GM18526 (cell line): ENCODE measurements around the gene KRTAP9-3.
"Not testable (repeated sequence)": the region's sequence is repeated elsewhere in the genome, so short reads cannot be mapped to it uniquely, and the experiment has no call there.

Experiments used
- POLR2A ChIP-seq: IDR thresholded peaks from 3 replicates; pipeline ENCODE4 v1.6.1; 2011; ENCODE audit not compliant: insufficient read length; ENCODE audit errors: extremely low read depth

Gene KRTAP9-3

GRCh38 chr17:41230094-41230493 is 2.2 kb upstream of the KRTAP9-3 start:
- no peak for TF ChIP-seq POLR2A

- no peak for TF ChIP-seq POLR2A
These were observed 518 bp upstream of the KRTAP9-3 start for GRCh38 chr17:41231731-41232130.

GRCh38 chr17:41237949-41238437 is 5.7 kb downstream of the KRTAP9-3 start, which contains the start of gene KRTAP9-8:
Gene KRTAP9-8, plus strand, starts transcription at chr17:41237999. Its CDS starts 53 bp downstream, at chr17:41238052.
- TF ChIP-seq POLR2A = not testable (repeated sequence)

- not testable (repeated sequence) for TF ChIP-seq POLR2A
These were observed 17.5 kb downstream of the KRTAP9-3 start, which contains the start of gene KRTAP9-4 for GRCh38 chr17:41249637-41250240. Gene KRTAP9-4, plus strand, starts transcription at chr17:41249687. Its CDS starts 34 bp downstream, at chr17:41249721.

- no peak for TF ChIP-seq POLR2A
These were observed 19.0 kb downstream of the KRTAP9-3 start for GRCh38 chr17:41251261-41251660.

- TF ChIP-seq POLR2A = no peak
These were observed 22.6 kb downstream of the KRTAP9-3 start for GRCh38 chr17:41254861-41255260.

GRCh38 chr17:41255381-41256290 is 23.4 kb downstream of the KRTAP9-3 start, which contains the start of gene KRTAP9-9:
Gene KRTAP9-9, plus strand, starts transcription at chr17:41255384.
- TF ChIP-seq POLR2A = not testable (repeated sequence)

GRCh38 chr17:41256291-41256685 is 24.0 kb downstream of the KRTAP9-3 start:
- TF ChIP-seq POLR2A = no peak

DNA sequence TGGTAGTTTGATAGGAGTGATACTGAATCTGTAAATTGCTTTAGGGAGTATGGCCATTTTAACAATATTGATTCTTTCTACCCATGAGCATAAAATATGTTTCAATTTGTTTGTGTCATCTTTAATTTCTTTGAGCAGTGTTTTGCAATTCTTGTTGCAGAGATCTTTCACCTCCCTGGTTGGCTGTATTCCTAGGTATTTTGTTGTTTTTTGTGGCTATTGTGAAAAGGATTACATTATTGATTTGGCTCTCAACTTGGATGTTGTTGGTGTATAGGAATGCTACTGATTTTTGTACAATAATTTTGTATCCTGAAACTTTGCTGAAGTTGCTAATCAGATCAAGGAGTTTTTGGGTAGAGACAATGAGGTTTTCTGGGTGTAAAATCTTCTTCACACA is 26.2 kb downstream of the KRTAP9-3 start:
- no peak for TF ChIP-seq POLR2A

DNA sequence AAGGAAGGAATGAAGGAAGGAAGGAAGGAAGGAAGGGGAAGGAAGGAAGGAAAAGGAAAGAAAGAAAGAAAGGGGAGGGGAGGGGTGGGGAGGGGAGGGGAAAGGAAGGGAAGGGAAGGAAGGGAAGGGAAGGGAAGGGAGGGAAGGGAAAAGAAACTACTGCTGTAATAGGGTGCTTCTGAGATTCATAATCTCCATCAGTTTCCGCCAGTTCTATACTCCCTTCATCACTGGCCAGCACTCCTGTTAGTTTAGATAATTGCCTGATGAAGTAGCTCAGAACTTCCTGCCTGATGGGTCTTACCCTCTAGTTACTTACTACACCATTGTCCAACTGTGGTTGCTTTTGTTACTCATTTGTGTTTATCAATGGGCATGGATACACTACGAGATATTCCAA is 31.0 kb downstream of the KRTAP9-3 start:
- no peak for TF ChIP-seq POLR2A

- no peak for TF ChIP-seq POLR2A
These were observed 32.4 kb downstream of the KRTAP9-3 start for GRCh38 chr17:41264599-41264998.

DNA sequence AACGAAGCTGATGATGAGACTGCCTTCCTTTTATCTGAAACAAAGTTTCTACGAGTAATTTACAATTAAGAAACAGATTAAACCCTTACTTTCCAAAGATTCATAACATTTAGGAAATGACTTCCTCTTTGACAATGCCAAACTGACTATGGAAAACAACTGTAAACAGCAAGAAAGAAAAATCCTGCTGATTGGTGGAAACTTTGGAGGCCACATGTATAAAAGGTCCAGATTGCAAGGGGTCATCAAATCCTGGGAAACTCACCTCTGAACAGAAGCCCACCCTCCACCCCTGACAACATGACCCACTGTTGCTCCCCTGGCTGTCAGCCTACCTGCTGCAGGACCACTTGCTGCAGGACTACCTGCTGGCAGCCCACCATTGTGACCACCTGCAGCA is 32.8 kb downstream of the KRTAP9-3 start, which contains the start of gene KRTAP9-6:
Gene KRTAP9-6, plus strand, starts transcription at position 301 of the 400 bp plus-strand sequence. Its CDS starts 0 bp downstream, at position 301.
- TF ChIP-seq POLR2A = no peak

DNA sequence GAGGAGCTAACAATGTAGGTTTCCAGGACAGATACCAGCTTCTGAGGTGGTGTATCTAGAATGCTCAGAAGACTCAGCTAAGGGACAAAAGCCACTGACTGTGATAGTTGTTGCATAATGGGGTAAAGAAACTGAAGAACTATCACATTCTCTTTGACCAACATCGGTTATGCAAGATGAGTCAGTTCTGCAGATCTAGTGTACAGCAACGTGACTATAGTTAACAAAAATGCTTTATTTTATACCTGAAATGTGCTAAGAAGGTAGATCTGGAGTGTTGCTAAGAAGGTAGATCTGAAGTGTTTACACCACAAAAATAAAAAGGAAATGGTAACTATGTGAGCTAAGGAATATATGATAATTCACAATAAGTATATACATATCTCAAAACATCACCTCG is 35.5 kb downstream of the KRTAP9-3 start:
- TF ChIP-seq POLR2A = no peak

DNA sequence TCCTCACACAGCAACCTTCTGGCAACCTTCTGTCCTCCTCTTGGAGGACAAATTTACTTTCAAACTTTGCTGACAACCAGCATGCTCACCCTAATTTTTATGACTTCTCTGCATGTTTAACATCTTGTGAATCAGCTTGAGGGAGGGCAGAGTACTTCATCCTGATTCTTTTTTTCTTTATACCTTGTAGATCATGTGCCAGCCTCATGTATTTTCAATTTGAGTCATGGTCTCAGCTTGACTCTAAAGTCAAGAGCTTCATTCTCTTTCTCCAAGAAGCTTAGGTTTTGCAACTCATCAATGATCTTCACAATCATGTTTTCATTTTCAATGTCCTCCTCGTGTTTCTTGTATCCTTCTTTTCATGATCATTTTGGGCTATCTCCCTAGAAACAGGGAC is 39.6 kb downstream of the KRTAP9-3 start:
- TF ChIP-seq POLR2A = no peak

DNA sequence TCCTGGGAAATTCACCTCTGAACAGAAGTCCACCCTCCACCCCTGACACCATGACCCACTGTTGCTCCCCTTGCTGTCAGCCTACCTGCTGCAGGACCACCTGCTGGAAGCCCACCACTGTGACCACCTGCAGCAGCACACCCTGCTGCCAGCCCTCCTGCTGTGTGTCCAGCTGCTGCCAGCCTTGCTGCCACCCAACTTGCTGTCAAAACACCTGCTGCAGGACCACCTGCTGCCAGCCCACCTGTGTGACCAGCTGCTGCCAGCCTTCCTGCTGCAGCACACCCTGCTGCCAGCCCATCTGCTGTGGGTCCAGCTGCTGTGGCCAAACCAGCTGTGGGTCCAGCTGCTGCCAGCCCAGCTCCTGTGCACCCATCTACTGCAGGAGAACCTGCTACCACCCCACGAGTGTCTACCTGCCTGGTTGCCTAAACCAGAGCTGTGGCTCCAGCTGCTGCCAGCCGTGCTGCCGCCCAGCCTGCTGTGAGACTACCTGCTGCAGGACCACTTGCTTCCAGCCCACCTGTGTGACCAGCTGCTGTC is 43.5 kb downstream of the KRTAP9-3 start, which contains the start of gene KRTAP9-7:
Gene KRTAP9-7, plus strand, starts transcription at position 51 of the 543 bp plus-strand sequence. Its CDS starts 0 bp downstream, at position 51.
- not testable (repeated sequence) for TF ChIP-seq POLR2A
